Mesenchymal stem cell (in vitro differentiated cells and primary cell): ENCODE results near the gene SMC6.
A peak's percentile ranks its signal among the peaks of the same experiment; 100 is the strongest.

Experiments
- DNase-seq: peaks from one replicate; pipeline ENCODE4 v3.0.0-alpha.2; 2013
- H2AFZ ChIP-seq: one replicate; pipeline ENCODE4 v1.6.1; 2013; ENCODE audit warnings: low read depth, mild to moderate bottlenecking, control low read depth, inconsistent platforms, low read length, moderate library complexity
- H2AK5ac ChIP-seq: 2 replicates; pipeline ENCODE4 v1.6.1; 2013; ENCODE audit warnings: low read length, moderate library complexity, mild to moderate bottlenecking, inconsistent platforms; ENCODE audit not compliant: severe bottlenecking
- H2BK120ac ChIP-seq: one replicate; pipeline ENCODE4 v1.6.1; 2013; ENCODE audit warnings: low read depth, mild to moderate bottlenecking, inconsistent platforms, low read length, moderate library complexity
- H2BK12ac ChIP-seq, 2 experiments: one replicate each; pipeline ENCODE4 v1.6.1; 2013; ENCODE audit warnings: inconsistent platforms in 2 of 2, low read length in 2 of 2, mild to moderate bottlenecking in 2 of 2, moderate library complexity in 2 of 2, control low read depth in 1 of 2
- H2BK15ac ChIP-seq: one replicate; pipeline ENCODE4 v1.6.1; 2013; ENCODE audit warnings: mild to moderate bottlenecking, low read depth, inconsistent platforms; ENCODE audit not compliant: poor library complexity, severe bottlenecking
- H2BK5ac ChIP-seq: 2 replicates; pipeline ENCODE4 v1.6.1; 2013; ENCODE audit warnings: low read depth, mild to moderate bottlenecking, low read length, control low read depth, inconsistent platforms; ENCODE audit not compliant: poor library complexity, severe bottlenecking
- H3K14ac ChIP-seq, 2 experiments: one replicate each; pipeline ENCODE4 v1.6.1; 2013; ENCODE audit warnings: inconsistent platforms in 2 of 2, low read length in 2 of 2, control low read depth in 1 of 2, mild to moderate bottlenecking in 1 of 2, moderate library complexity in 1 of 2
- H3K18ac ChIP-seq, 2 experiments: one replicate each; pipeline ENCODE4 v1.6.1; 2013; ENCODE audit warnings: inconsistent platforms in 2 of 2, low read length in 2 of 2, control low read depth in 1 of 2, low read depth in 1 of 2, mild to moderate bottlenecking in 1 of 2
- H3K23ac ChIP-seq, 2 experiments: one replicate each; pipeline ENCODE4 v1.6.1; 2013; ENCODE audit warnings: inconsistent platforms in 2 of 2, low read length in 2 of 2, mild to moderate bottlenecking in 2 of 2, moderate library complexity in 2 of 2, control low read depth in 1 of 2
- H3K27ac ChIP-seq: 2 replicates; pipeline ENCODE4 v1.5.1; 2013; ENCODE audit warnings: mild to moderate bottlenecking, moderate library complexity, low read length, control low read depth, inconsistent platforms; ENCODE audit not compliant: poor library complexity, severe bottlenecking
- H3K27me3 ChIP-seq, 2 experiments: 2 replicates each; pipeline versions ENCODE4 v1.6.1 to v1.7.0; 2013; ENCODE audit warnings: low read length in 2 of 2, mild to moderate bottlenecking in 2 of 2, moderate library complexity in 2 of 2, control low read depth in 1 of 2, inconsistent platforms in 1 of 2; ENCODE audit not compliant: control insufficient read depth in 1 of 2, insufficient read depth in 1 of 2
- H3K36me3 ChIP-seq, 2 experiments: 2 replicates each; pipeline versions ENCODE4 v1.6.1 to v1.7.0; 2013; ENCODE audit warnings: low read length in 2 of 2, control low read depth in 1 of 2, inconsistent platforms in 1 of 2, low read depth in 1 of 2, mild to moderate bottlenecking in 1 of 2; ENCODE audit not compliant: insufficient read depth in 2 of 2, control insufficient read depth in 1 of 2
- H3K4ac ChIP-seq, 2 experiments: one replicate each; pipeline ENCODE4 v1.6.1; 2013; ENCODE audit warnings: inconsistent platforms in 2 of 2, low read length in 2 of 2, mild to moderate bottlenecking in 2 of 2, moderate library complexity in 2 of 2, control low read depth in 1 of 2, low read depth in 1 of 2
- H3K4me1 ChIP-seq: 2 replicates; pipeline ENCODE4 v1.6.1; 2013; ENCODE audit warnings: low read depth, low read length, control low read depth; ENCODE audit not compliant: control insufficient read depth, insufficient read depth
- H3K4me2 ChIP-seq: 2 replicates; pipeline ENCODE4 v1.6.1; 2013; ENCODE audit warnings: low read length, mild to moderate bottlenecking, inconsistent platforms; ENCODE audit not compliant: poor library complexity, severe bottlenecking
- H3K4me3 ChIP-seq, 2 experiments: 2 replicates each; pipeline versions ENCODE4 v1.5.1 to v1.7.0; 2013; ENCODE audit warnings: low read length in 2 of 2, mild to moderate bottlenecking in 2 of 2, control low read depth in 1 of 2, low read depth in 1 of 2; ENCODE audit not compliant: insufficient read depth in 1 of 2
- H3K79me1 ChIP-seq: replicated peaks from 2 replicates; pipeline ENCODE4 v1.6.1; 2013; ENCODE audit warnings: mild to moderate bottlenecking, control low read depth, low read length, inconsistent platforms; ENCODE audit not compliant: poor library complexity, severe bottlenecking
- H3K9ac ChIP-seq: 2 replicates; pipeline ENCODE4 v1.7.0; 2013; ENCODE audit warnings: mild to moderate bottlenecking, low read length, moderate library complexity
- H3K9me3 ChIP-seq: 2 replicates; pipeline ENCODE4 v1.7.0; 2013; ENCODE audit warnings: mild to moderate bottlenecking, low read length; ENCODE audit not compliant: control insufficient read depth
- H4K8ac ChIP-seq: one replicate; pipeline ENCODE4 v1.6.1; 2013; ENCODE audit warnings: inconsistent platforms, mild to moderate bottlenecking, low read length, moderate library complexity
- H4K91ac ChIP-seq: one replicate; pipeline ENCODE4 v1.6.1; 2013; ENCODE audit warnings: mild to moderate bottlenecking, low read length, inconsistent platforms
- WGBS: methylation state at CpG from one replicate; pipeline ENCODE4 v1.1.7; 2013; ENCODE audit warnings: mixed read lengths; 5-methylcytosine and 5-hydroxymethylcytosine counted together

SMC6 gene

GRCh38 chr2:17616405-17616804, 137.2 kb downstream of the SMC6 start:
- Histone ChIP-seq H2BK120ac (no peak overlapping the region), H3K9ac (no peak overlapping the region), H3K9me3 (no peaks in the 10 kb centered on the region), H2BK15ac (no peak overlapping the region), H2AFZ (no peak overlapping the region), H3K4me1 (peaks cover 6% of the 10 kb centered on the region), H2BK5ac (no peak overlapping the region), H3K18ac (peak overlapping the region in 1 of 2 experiments; percentile 50), H3K4me3 (no peak overlapping the region), H3K4ac (no peak overlapping the region), H3K23ac (no peak overlapping the region), H4K91ac (no peak overlapping the region), H3K36me3 (no peaks in the 10 kb centered on the region), H3K4me2 (no peak overlapping the region), H3K79me1 (no peaks in the 10 kb centered on the region), H4K8ac (no peak overlapping the region), H3K14ac (no peak overlapping the region), H2AK5ac (no peak overlapping the region), H3K27me3 (no peaks in the 10 kb centered on the region), H3K27ac (no peak overlapping the region), H2BK12ac (no peak overlapping the region)
- no peak for DNase-seq
- WGBS, result 94% methylated on average over 1 of the region's 1 CpG

- peak overlapping the region in 1 of 2 experiments; percentile 14 for H3K14ac ChIP-seq
- no peak overlapping the region for H2BK120ac ChIP-seq
- no peak overlapping the region for H3K4me3 ChIP-seq
- H3K27ac ChIP-seq, result no peak overlapping the region
- no peak overlapping the region for H2AFZ ChIP-seq
- peak overlapping the region in 1 of 2 experiments; percentile 25 for H3K18ac ChIP-seq
- 100% methylated on average over 1 of the region's 1 CpG for WGBS
- no peak overlapping the region for H3K23ac ChIP-seq
- H3K9me3 ChIP-seq, result no peaks in the 10 kb centered on the region
- H2AK5ac ChIP-seq, result no peak overlapping the region
- no peak overlapping the region for H2BK5ac ChIP-seq
- no peak overlapping the region for H3K4me2 ChIP-seq
- H3K4me1 ChIP-seq, result peaks cover 4% of the 10 kb centered on the region
- H3K4ac ChIP-seq, result no peak overlapping the region
- DNase-seq, result peak; percentile 3
- H3K79me1 ChIP-seq, result no peaks in the 10 kb centered on the region
- H2BK12ac ChIP-seq, result no peak overlapping the region
- H3K9ac ChIP-seq, result peak overlapping the region; percentile 4
- H4K8ac ChIP-seq, result peak overlapping the region; percentile 57
- H3K27me3 ChIP-seq, result no peaks in the 10 kb centered on the region
- H4K91ac ChIP-seq, result no peak overlapping the region
- no peak overlapping the region for H2BK15ac ChIP-seq
- H3K36me3 ChIP-seq, result no peaks in the 10 kb centered on the region
Observed at GRCh38 chr2:17615728-17616351, 137.8 kb downstream of the SMC6 start.

- Histone ChIP-seq H3K27ac (no peak overlapping the region), H2BK120ac (no peak overlapping the region), H3K14ac (no peak overlapping the region), H3K4me1 (peaks cover 2% of the 10 kb centered on the region), H3K36me3 (no peaks in the 10 kb centered on the region), H3K23ac (no peak overlapping the region), H3K4me2 (no peak overlapping the region), H3K18ac (no peak overlapping the region), H3K4me3 (no peak overlapping the region), H2AK5ac (no peak overlapping the region), H3K9me3 (no peaks in the 10 kb centered on the region), H4K8ac (no peak overlapping the region), H3K27me3 (no peaks in the 10 kb centered on the region), H2BK5ac (no peak overlapping the region), H3K4ac (no peak overlapping the region), H3K79me1 (no peaks in the 10 kb centered on the region), H4K91ac (no peak overlapping the region), H2AFZ (no peak overlapping the region), H3K9ac (peak overlapping the region; percentile 4), H2BK12ac (no peak overlapping the region), H2BK15ac (no peak overlapping the region)
- WGBS, result no CpG with 5 or more reads among the region's 1 CpG
- DNase-seq, result no peak
Observed at GRCh38 chr2:17615147-17615546, 138.5 kb downstream of the SMC6 start.

DNA sequence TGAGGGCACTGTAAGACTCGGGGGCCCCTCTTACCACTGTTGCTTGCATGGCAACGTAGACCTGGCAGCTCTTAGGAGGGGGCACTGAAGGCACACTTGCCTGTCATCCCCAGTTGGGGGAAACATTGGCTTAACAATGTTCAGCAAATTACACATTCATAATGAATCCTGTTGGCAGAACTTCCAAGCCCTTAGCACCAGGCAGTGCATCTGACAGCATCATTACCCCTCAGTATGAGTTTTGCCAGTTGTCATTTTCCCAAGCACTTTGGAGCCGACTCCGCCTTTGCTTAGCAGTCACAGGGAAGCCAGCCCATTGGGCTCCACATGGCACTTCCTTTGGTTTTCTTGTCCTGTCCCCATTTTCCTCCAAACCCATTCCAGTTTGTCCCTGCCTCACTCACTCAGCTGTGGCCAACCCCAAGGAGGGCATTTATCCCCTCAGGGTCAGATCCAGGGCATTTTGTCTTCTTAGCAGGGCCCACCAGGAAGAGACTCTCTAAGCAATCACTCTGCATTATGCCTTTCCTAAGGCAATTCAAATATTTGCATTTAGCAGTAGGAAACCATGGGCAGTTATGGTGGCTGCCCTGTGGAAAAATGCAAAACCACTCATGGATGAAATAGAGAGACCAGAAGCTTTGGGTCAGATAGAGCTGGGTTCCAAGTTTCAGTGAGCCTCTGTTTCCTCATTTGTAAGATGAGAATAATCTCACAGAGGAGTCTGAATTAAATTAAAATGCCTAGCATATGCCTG, 139.3 kb downstream of the SMC6 start:
- Histone ChIP-seq H2BK15ac (no peak overlapping the region), H3K27me3 (no peaks in the 10 kb centered on the region), H3K9me3 (no peaks in the 10 kb centered on the region), H3K4me1 (peaks cover 2% of the 10 kb centered on the region), H2AK5ac (no peak overlapping the region), H3K36me3 (no peaks in the 10 kb centered on the region), H3K79me1 (no peaks in the 10 kb centered on the region), H4K8ac (no peak overlapping the region), H3K27ac (no peak overlapping the region), H2BK5ac (no peak overlapping the region), H2BK120ac (no peak overlapping the region), H3K4ac (no peak overlapping the region), H3K23ac (no peak overlapping the region), H2BK12ac (no peak overlapping the region), H3K4me3 (no peak overlapping the region), H2AFZ (no peak overlapping the region), H4K91ac (no peak overlapping the region), H3K14ac (no peak overlapping the region), H3K4me2 (no peak overlapping the region), H3K18ac (no peak overlapping the region), H3K9ac (no peak overlapping the region)
- DNase-seq, result no peak
- 94% methylated on average over 4 of the region's 4 CpGs for WGBS
